IMR-90 (cell line): Measurements from ENCODE around the gene MLLT10. TPM values are rescaled to one million over a fixed set of nuclear protein-coding genes. Genes with fewer than 3 reads are reported as not detected.

ENCODE experiments used
- ATAC-seq: fragments of 200-7000 bp; cut with Tn5 transposase; 2 replicates; pipeline ENCODE4 v1.9.1; 2020; ENCODE audit warnings: low read depth, mild to moderate bottlenecking, moderate library complexity
- BruUV-seq: library from RNA; stranded (reverse); fragments of 400-500 nt; replicated peaks from 2 replicates; lab custom pipeline; 2021; lab: Mats Ljungman, UMichigan
- CTCF ChIA-PET: fragments of 300-600 bp; formaldehyde crosslinking; extraction: SDS; loops from one replicate; lab custom pipeline; 2021; ENCODE audit warnings: antibody characterized with exemption; lab: Yijun Ruan, JAX
- POLR2A ChIA-PET: fragments of 300-600 bp; sonication (Branson Sonifier 250); formaldehyde crosslinking; loops from one replicate; lab custom pipeline; 2022; ENCODE audit warnings: antibody characterized with exemption; ENCODE audit not compliant: unreplicated experiment; lab: Charles Lee
- DNase-seq: peaks from one replicate; pipeline ENCODE4 v3.0.0; 2013
- H2AFZ ChIP-seq: replicated peaks from 2 replicates; pipeline ENCODE3; 2013; ENCODE audit warnings: low read length, mild to moderate bottlenecking; ENCODE audit not compliant: poor library complexity
- H2AK5ac ChIP-seq: 2 replicates; pipeline ENCODE4 v1.6.1; 2013; ENCODE audit warnings: low read depth, low read length, inconsistent platforms
- H2AK9ac ChIP-seq: replicated peaks from 2 replicates; pipeline ENCODE3; 2013; ENCODE audit warnings: mild to moderate bottlenecking, low read depth, low read length, moderate library complexity; ENCODE audit not compliant: poor library complexity
- H2BK120ac ChIP-seq: 2 replicates; pipeline ENCODE4 v1.6.1; 2013; ENCODE audit warnings: low read depth, low read length, inconsistent platforms
- H2BK15ac ChIP-seq: 3 replicates; pipeline ENCODE4 v1.6.1; 2013; ENCODE audit warnings: low read depth, low read length, inconsistent platforms
- H2BK20ac ChIP-seq: 2 replicates; pipeline ENCODE4 v1.6.1; 2013; ENCODE audit warnings: low read depth, mild to moderate bottlenecking, inconsistent platforms, low read length, moderate library complexity
- H2BK5ac ChIP-seq: 2 replicates; pipeline ENCODE4 v1.6.1; 2013; ENCODE audit warnings: mild to moderate bottlenecking, low read depth, low read length, inconsistent platforms; ENCODE audit not compliant: poor library complexity, severe bottlenecking
- H3K14ac ChIP-seq: replicated peaks from 2 replicates; pipeline ENCODE4 v1.6.1; 2013; ENCODE audit warnings: low read depth, low read length, inconsistent platforms
- H3K18ac ChIP-seq: 2 replicates; pipeline ENCODE4 v1.6.1; 2013; ENCODE audit warnings: low read depth, low read length, control low read depth
- H3K23ac ChIP-seq: 2 replicates; pipeline ENCODE4 v1.6.1; 2013; ENCODE audit warnings: low read depth, low read length, inconsistent platforms
- H3K27ac ChIP-seq: 2 replicates; pipeline ENCODE4 v1.5.1; 2013; ENCODE audit warnings: mild to moderate bottlenecking, control low read depth, low read length; ENCODE audit not compliant: insufficient read depth
- H3K27me3 ChIP-seq: 2 replicates; pipeline ENCODE4 v1.6.1; 2013; ENCODE audit warnings: low read length; ENCODE audit not compliant: control insufficient read depth, insufficient read depth
- H3K36me3 ChIP-seq: 2 replicates; pipeline ENCODE4 v1.6.1; 2013; ENCODE audit warnings: low read length, mixed read lengths; ENCODE audit not compliant: control insufficient read depth, insufficient read depth
- H3K4ac ChIP-seq: 2 replicates; pipeline ENCODE4 v1.6.1; 2013; ENCODE audit warnings: low read depth, low read length, inconsistent platforms
- H3K4me1 ChIP-seq: 2 replicates; pipeline ENCODE4 v1.6.1; 2013; ENCODE audit warnings: low read length, mixed read lengths; ENCODE audit not compliant: control insufficient read depth, insufficient read depth
- H3K4me2 ChIP-seq: 2 replicates; pipeline ENCODE4 v1.6.1; 2013; ENCODE audit warnings: low read depth, mild to moderate bottlenecking, control low read depth, low read length, moderate library complexity
- H3K4me3 ChIP-seq: 2 replicates; pipeline ENCODE4 v1.5.1; 2013; ENCODE audit warnings: low read depth, mild to moderate bottlenecking, control low read depth, low read length, moderate library complexity; ENCODE audit not compliant: insufficient read depth
- H3K56ac ChIP-seq: 2 replicates; pipeline ENCODE4 v1.6.1; 2013; ENCODE audit warnings: low read length, inconsistent platforms; ENCODE audit not compliant: insufficient read depth; ENCODE audit errors: extremely low read depth
- H3K79me1 ChIP-seq, 2 experiments: 2 replicates each; pipeline ENCODE4 v1.6.1; 2013; ENCODE audit warnings: low read length in 2 of 2, inconsistent platforms in 1 of 2, low read depth in 1 of 2
- H3K9ac ChIP-seq: 2 replicates; pipeline ENCODE4 v1.6.1; 2013; ENCODE audit warnings: low read depth, low read length, control low read depth
- H3K9me1 ChIP-seq: 2 replicates; pipeline ENCODE4 v1.6.1; 2013; ENCODE audit warnings: low read length, inconsistent platforms; ENCODE audit not compliant: insufficient read depth
- H3K9me3 ChIP-seq: 2 replicates; pipeline ENCODE4 v1.6.1; 2013; ENCODE audit warnings: low read length; ENCODE audit not compliant: control insufficient read depth, insufficient read depth
- H4K20me1 ChIP-seq: 2 replicates; pipeline ENCODE4 v1.6.1; 2013; ENCODE audit warnings: low read length, inconsistent platforms; ENCODE audit not compliant: insufficient read depth
- H4K5ac ChIP-seq: 2 replicates; pipeline ENCODE4 v1.6.1; 2013; ENCODE audit warnings: mild to moderate bottlenecking, low read depth, low read length, control low read depth
- H4K8ac ChIP-seq, 2 experiments: 2 replicates each; pipeline ENCODE4 v1.6.1; 2013; ENCODE audit warnings: low read depth in 2 of 2, low read length in 2 of 2, control low read depth in 1 of 2, inconsistent platforms in 1 of 2
- H4K91ac ChIP-seq: 2 replicates; pipeline ENCODE4 v1.6.1; 2013; ENCODE audit warnings: low read depth, low read length, inconsistent platforms; ENCODE audit not compliant: insufficient read depth
- BHLHE40 ChIP-seq: fragments of 150-350 bp; IDR thresholded peaks from 2 replicates; pipeline ENCODE4 v1.6.1; 2016; ENCODE audit warnings: mild to moderate bottlenecking, low read depth, low read length
- CEBPB ChIP-seq: IDR thresholded peaks from 2 replicates; pipeline ENCODE4 v1.6.1; 2012; ENCODE audit warnings: low read depth, low read length, improper control_type of control experiment
- CHD1 ChIP-seq: IDR thresholded peaks from 2 replicates; pipeline ENCODE4 v1.6.1; 2012; ENCODE audit warnings: low read depth, low read length, improper control_type of control experiment
- CTCF ChIP-seq: conservative IDR thresholded peaks from 2 replicates; pipeline ENCODE4 v1.5.1; 2012; ENCODE audit warnings: mild to moderate bottlenecking, low read depth, low read length, improper control_type of control experiment
- ELK1 ChIP-seq: fragments of 150-350 bp; IDR thresholded peaks from 2 replicates; pipeline ENCODE4 v1.6.1; 2016; ENCODE audit warnings: low read depth, mild to moderate bottlenecking, low read length, moderate library complexity, borderline replicate concordance
- FOS ChIP-seq: fragments of 150-350 bp; IDR thresholded peaks from 2 replicates; pipeline ENCODE4 v1.6.1; 2016; ENCODE audit warnings: low read depth, low read length
- MAFK ChIP-seq: IDR thresholded peaks from 2 replicates; pipeline ENCODE4 v1.6.1; 2012; ENCODE audit warnings: low read depth, low read length, improper control_type of control experiment
- MAZ ChIP-seq: IDR thresholded peaks from 2 replicates; pipeline ENCODE4 v1.6.1; 2012; ENCODE audit warnings: low read depth, mild to moderate bottlenecking, low read length, improper control_type of control experiment, moderate library complexity, borderline replicate concordance
- MXI1 ChIP-seq: IDR thresholded peaks from 2 replicates; pipeline ENCODE4 v1.6.1; 2012; ENCODE audit warnings: low read depth, mild to moderate bottlenecking, low read length, moderate library complexity, borderline replicate concordance
- NFE2L2 ChIP-seq: fragments of 150-350 bp; IDR thresholded peaks from 2 replicates; pipeline ENCODE4 v1.6.1; 2016; ENCODE audit warnings: low read depth, mild to moderate bottlenecking, low read length
- POLR2A ChIP-seq: IDR thresholded peaks from 2 replicates; pipeline ENCODE4 v1.6.1; 2012; ENCODE audit warnings: mild to moderate bottlenecking, low read depth, low read length
- RAD21 ChIP-seq: IDR thresholded peaks from 2 replicates; pipeline ENCODE4 v1.6.1; 2012; ENCODE audit warnings: low read length, improper control_type of control experiment
- RCOR1 ChIP-seq: IDR thresholded peaks from 2 replicates; pipeline ENCODE4 v1.6.1; 2012; ENCODE audit warnings: mild to moderate bottlenecking, low read length, improper control_type of control experiment; ENCODE audit not compliant: insufficient replicate concordance
- RFX5 ChIP-seq: IDR thresholded peaks from 2 replicates; pipeline ENCODE4 v1.8.0; 2012; ENCODE audit warnings: low read depth, mild to moderate bottlenecking, low read length, moderate library complexity
- SMC3 ChIP-seq: fragments of 150-350 bp; IDR thresholded peaks from 2 replicates; pipeline ENCODE4 v1.6.1; 2016; ENCODE audit warnings: low read depth, mild to moderate bottlenecking, antibody characterized with exemption, low read length, moderate library complexity
- whole genome bisulfite sequencing, 2 experiments: methylation state at CpG; one replicate each; pipeline versions ENCODE4 v1.1.5 to v1.1.7; 2013; ENCODE audit warnings: missing lambda C conversion rate in 2 of 2; ENCODE audit not compliant: insufficient read length in 1 of 2; ENCODE audit errors: extremely low coverage in 2 of 2; 5-methylcytosine and 5-hydroxymethylcytosine counted together
- dilution Hi-C: fragments of 300-500 bp; cut with HindIII; formaldehyde crosslinking; loops from one replicate; pipeline ENCODE4 v1.14.3; 2018; ENCODE audit warnings: low sequenced_read_pairs; ENCODE audit not compliant: unreplicated experiment
- in situ Hi-C: fragments of 300-500 bp; cut with MboI; formaldehyde crosslinking; loops from 3 replicates; pipeline ENCODE4 v1.14.3; 2019; ENCODE audit warnings: low sequenced_read_pairs, inconsistent platforms, mixed read lengths
- intact Hi-C: fragments of 100-400 bp; cut with micrococcal nuclease; formaldehyde crosslinking; loops from 2 replicates; pipeline ENCODE4 v1.10.0; 2022
- polyA plus RNA-seq, 3 experiments: library from polyadenylated mRNA; depleted of rRNA; stranded (reverse); fragments of >200 nt; gene quantifications; 2 replicates each; pipeline ENCODE4 v1.2.3, GENCODE V29; 2012; ENCODE audit warnings: low replicate concordance in 1 of 3
- total RNA-seq: library from RNA; depleted of rRNA; stranded (reverse); fragments of >200 nt; gene quantifications from 2 replicates; pipeline ENCODE4 v1.2.3, GENCODE V29; 2012
- TF ChIP-seq, protein P1 (sequence below): fragments of 150-350 bp; IDR thresholded peaks from 2 replicates; pipeline ENCODE4 v1.6.1; 2017; ENCODE audit warnings: mild to moderate bottlenecking, antibody characterized with exemption, low read length, low read depth

MLLT10 gene
- total and polyA plus RNA-seq, 2 of the 4 experiments (the other 2 are of a cell fraction): 22.5 to 29.0 TPM

DNA sequence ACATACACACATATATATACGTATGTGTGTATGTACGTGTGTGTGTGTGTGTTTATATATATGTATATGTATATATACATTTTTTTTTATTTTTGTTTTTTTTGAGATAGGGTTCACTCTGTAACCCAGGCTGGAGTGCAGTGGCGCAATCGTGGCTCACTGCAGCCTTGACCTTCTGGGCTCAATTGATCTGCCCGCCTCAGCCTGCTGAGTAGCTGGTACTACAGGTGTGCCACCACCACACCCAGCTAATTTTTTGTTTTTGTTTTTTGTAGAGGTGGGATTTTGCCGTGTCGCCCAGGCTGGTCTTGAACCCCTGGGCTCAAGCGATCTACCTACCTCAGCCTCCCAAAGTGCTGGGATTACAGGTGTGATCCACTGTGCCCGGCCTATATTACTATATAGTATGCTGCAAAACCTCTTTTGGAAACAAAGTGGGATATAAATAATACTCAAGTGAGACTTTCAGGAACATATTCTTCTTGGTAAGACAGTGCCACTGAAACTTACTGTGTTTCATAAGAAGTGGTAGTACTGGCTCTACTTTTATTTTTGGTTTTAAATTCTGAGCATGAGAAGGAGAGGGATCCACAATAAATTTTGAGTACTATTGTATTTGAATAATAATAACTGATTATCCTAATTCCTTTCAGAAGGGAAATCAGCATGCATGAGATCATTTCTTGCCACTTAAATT lies 51.0 kb downstream of the MLLT10 start:
- H2BK5ac ChIP-seq: no peak overlapping the region
- peaks cover 22 to 35% of the 10 kb centered on the region in 2 experiments for H3K79me1 ChIP-seq
- DNase-seq (no peak), ATAC-seq (no peak)
- H3K4me1 ChIP-seq: peaks cover 3% of the 10 kb centered on the region
- H3K9ac ChIP-seq: no peak overlapping the region
- H3K9me3 ChIP-seq: no peaks in the 10 kb centered on the region
- ChIA-PET POLR2A (no interaction called here), CTCF (no interaction called here)
- no peak overlapping the region for H3K18ac ChIP-seq
- dilution Hi-C loops: no loop called here
- H4K8ac ChIP-seq: no peak overlapping the region
- no peak overlapping the region for H2BK20ac ChIP-seq
- no peak overlapping the region for H2AK9ac ChIP-seq
- no TSS peak for BruUV-seq
- H4K20me1 ChIP-seq: peaks cover 15% of the 10 kb centered on the region
- H4K5ac ChIP-seq: no peak overlapping the region
- intact Hi-C loops: no loop called here
- no peak overlapping the region for H3K4me2 ChIP-seq
- H3K27me3 ChIP-seq: no peaks in the 10 kb centered on the region
- H3K56ac ChIP-seq: no peak overlapping the region
- no peak overlapping the region for H3K4ac ChIP-seq
- no peak overlapping the region for H2AFZ ChIP-seq
- WGBS, 2 experiments: no CpG with 5 or more reads among the region's 9 CpGs
- H2AK5ac ChIP-seq: no peak overlapping the region
- H3K4me3 ChIP-seq: no peak overlapping the region
- no peak overlapping the region for H2BK15ac ChIP-seq
- H2BK120ac ChIP-seq: no peak overlapping the region
- no peak overlapping the region for H3K27ac ChIP-seq
- H3K14ac ChIP-seq: no peak overlapping the region
- TF ChIP-seq MAZ (no peak), BHLHE40 (no peak), CTCF (no peak), SMC3 (no peak), RFX5 (no peak), MAFK (no peak), CHD1 (no peak), ELK1 (no peak), POLR2A (no peak), RAD21 (no peak), MXI1 (no peak), CEBPB (no peak), FOS (no peak), RCOR1 (no peak), NFE2L2 (no peak)
- TF ChIP-seq, protein P1, sequence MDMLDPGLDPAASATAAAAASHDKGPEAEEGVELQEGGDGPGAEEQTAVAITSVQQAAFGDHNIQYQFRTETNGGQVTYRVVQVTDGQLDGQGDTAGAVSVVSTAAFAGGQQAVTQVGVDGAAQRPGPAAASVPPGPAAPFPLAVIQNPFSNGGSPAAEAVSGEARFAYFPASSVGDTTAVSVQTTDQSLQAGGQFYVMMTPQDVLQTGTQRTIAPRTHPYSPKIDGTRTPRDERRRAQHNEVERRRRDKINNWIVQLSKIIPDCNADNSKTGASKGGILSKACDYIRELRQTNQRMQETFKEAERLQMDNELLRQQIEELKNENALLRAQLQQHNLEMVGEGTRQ: no peak
- peaks cover 8% of the 10 kb centered on the region for H3K36me3 ChIP-seq
- H4K91ac ChIP-seq: no peak overlapping the region
- H3K23ac ChIP-seq: no peak overlapping the region
- H3K9me1 ChIP-seq: no peaks in the 10 kb centered on the region
- in situ Hi-C loops: no loop called here
